Osteocyte (in vitro differentiated cells): ENCODE results near the gene WDR59. TPM values are rescaled to one million over a fixed set of nuclear protein-coding genes. Genes with fewer than 3 reads are reported as not detected.
A peak's percentile ranks its signal among the peaks of the same experiment; 100 is the strongest.

Experiments used
- DNase-seq: peaks from one replicate; pipeline ENCODE4 v3.0.0; 2021; ENCODE audit warnings: mixed read lengths; ENCODE audit not compliant: unreplicated experiment; ENCODE audit errors: extremely low spot score
- H3K27ac Mint-ChIP-seq: one replicate; pipeline ENCODE4 v1.8.0; 2021; ENCODE audit warnings: mild to moderate bottlenecking, mixed read lengths; ENCODE audit not compliant: unreplicated experiment
- H3K27me3 Mint-ChIP-seq: one replicate; pipeline ENCODE4 v1.8.0; 2021; ENCODE audit warnings: mixed read lengths; ENCODE audit not compliant: unreplicated experiment
- H3K36me3 Mint-ChIP-seq: one replicate; pipeline ENCODE4 v1.8.0; 2021; ENCODE audit warnings: mixed read lengths; ENCODE audit not compliant: unreplicated experiment
- H3K4me1 Mint-ChIP-seq: one replicate; pipeline ENCODE4 v1.8.0; 2021; ENCODE audit warnings: mixed read lengths; ENCODE audit not compliant: unreplicated experiment
- H3K4me3 Mint-ChIP-seq: one replicate; pipeline ENCODE4 v1.8.0; 2021; ENCODE audit warnings: mild to moderate bottlenecking, moderate library complexity, mixed read lengths; ENCODE audit not compliant: unreplicated experiment
- H3K9me3 Mint-ChIP-seq: one replicate; pipeline ENCODE4 v1.8.0; 2021; ENCODE audit warnings: mixed read lengths; ENCODE audit not compliant: unreplicated experiment
- CTCF ChIP-seq: fragments of 200-600 bp; sonication (generic); IDR thresholded peaks from 2 replicates; pipeline ENCODE4 v1.5.0; 2021; ENCODE audit warnings: antibody characterized with exemption, mild to moderate bottlenecking, moderate library complexity
- total RNA-seq: library from RNA; stranded (reverse); gene quantifications from 2 replicates; pipeline ENCODE4 v1.2.1, GENCODE V29; 2021

WDR59 gene
- total RNA-seq, 1 donor from 2014 or later = 63.3 TPM

GRCh38 chr16:74903901-74904678, 80.8 kb downstream of the WDR59 start:
- H3K4me3 Mint-ChIP-seq = no peak overlapping the region
- H3K27me3 Mint-ChIP-seq = no peaks in the 10 kb centered on the region
- H3K9me3 Mint-ChIP-seq = peaks cover 6% of the 10 kb centered on the region
- peaks cover 7% of the 10 kb centered on the region for H3K4me1 Mint-ChIP-seq
- H3K27ac Mint-ChIP-seq = no peak overlapping the region
- DNase-seq = no peak
- H3K36me3 Mint-ChIP-seq = peaks cover 60% of the 10 kb centered on the region
- TF ChIP-seq CTCF = no peak

GRCh38 chr16:74903120-74903519, 81.8 kb downstream of the WDR59 start:
- TF ChIP-seq CTCF = no peak
- peaks cover 59% of the 10 kb centered on the region for H3K36me3 Mint-ChIP-seq

GRCh38 chr16:74902161-74902560, 82.8 kb downstream of the WDR59 start:
- Mint-ChIP-seq H3K4me1 (peaks cover 8% of the 10 kb centered on the region), H3K27me3 (no peaks in the 10 kb centered on the region), H3K4me3 (no peak overlapping the region), H3K36me3 (peaks cover 54% of the 10 kb centered on the region), H3K27ac (no peak overlapping the region), H3K9me3 (peaks cover 3% of the 10 kb centered on the region)
- TF ChIP-seq CTCF = no peak
- DNase-seq = no peak

More at GRCh38 chr16:74903120-74903519, 81.8 kb downstream of the WDR59 start:
- no peaks in the 10 kb centered on the region for H3K27me3 Mint-ChIP-seq
- no peak for DNase-seq
- peaks cover 7% of the 10 kb centered on the region for H3K4me1 Mint-ChIP-seq
- no peak overlapping the region for H3K4me3 Mint-ChIP-seq
- H3K9me3 Mint-ChIP-seq = peaks cover 6% of the 10 kb centered on the region
- no peak overlapping the region for H3K27ac Mint-ChIP-seq

- no peaks in the 10 kb centered on the region for H3K9me3 Mint-ChIP-seq
- H3K27me3 Mint-ChIP-seq = no peaks in the 10 kb centered on the region
- peaks cover 52% of the 10 kb centered on the region for H3K36me3 Mint-ChIP-seq
- peaks cover 11% of the 10 kb centered on the region for H3K4me1 Mint-ChIP-seq
- DNase-seq = no peak
- no peak for TF ChIP-seq CTCF
- H3K27ac Mint-ChIP-seq = peak overlapping the region; percentile 7
- no peak overlapping the region for H3K4me3 Mint-ChIP-seq
Measured at GRCh38 chr16:74901606-74902005, 83.3 kb downstream of the WDR59 start.

- Mint-ChIP-seq H3K36me3 (peaks cover 47% of the 10 kb centered on the region), H3K4me3 (no peak overlapping the region), H3K9me3 (no peaks in the 10 kb centered on the region), H3K4me1 (peaks cover 11% of the 10 kb centered on the region), H3K27ac (no peak overlapping the region), H3K27me3 (no peaks in the 10 kb centered on the region)
- TF ChIP-seq CTCF = no peak
- no peak for DNase-seq
Measured at GRCh38 chr16:74899816-74900215, 85.1 kb downstream of the WDR59 start.
